BJ (cell line): ENCODE results near the gene FAM174C. TPM values are rescaled to one million over a fixed set of nuclear protein-coding genes. Genes with fewer than 3 reads are reported as not detected.

Source experiments
- CTCF ChIA-PET: fragments of 350-600 bp; formaldehyde crosslinking; extraction: SDS; loops from one replicate; lab custom pipeline; 2021; ENCODE audit warnings: antibody characterized with exemption, inconsistent platforms; lab: Yijun Ruan, JAX
- POLR2A ChIA-PET: fragments of 300-600 bp; sonication (Branson Sonifier 250); formaldehyde crosslinking; extraction: SDS; loops from one replicate; lab custom pipeline; 2021; ENCODE audit warnings: antibody characterized with exemption; lab: Charles Lee
- DNase-seq: peaks from one replicate; pipeline ENCODE4 v3.0.0-alpha.2; 2011; ENCODE audit warnings: low read depth
- H3K27me3 ChIP-seq: 2 replicates; pipeline ENCODE4 v1.6.0; 2011; ENCODE audit warnings: low read length; ENCODE audit not compliant: control insufficient read depth, insufficient read depth
- H3K36me3 ChIP-seq: 2 replicates; pipeline ENCODE4 v1.5.1; 2011; ENCODE audit warnings: low read length; ENCODE audit not compliant: control insufficient read depth, insufficient read depth
- H3K4me3 ChIP-seq: 2 replicates; pipeline ENCODE4 v1.5.1; 2011; ENCODE audit warnings: low read depth, mild to moderate bottlenecking, control low read depth, low read length
- CTCF ChIP-seq: IDR thresholded peaks from 2 replicates; pipeline ENCODE4 v1.5.1; 2011; ENCODE audit warnings: low read depth, mild to moderate bottlenecking, control low read depth, inconsistent platforms, low read length, moderate library complexity; ENCODE audit not compliant: insufficient read depth
- polyA plus RNA-seq: library from polyadenylated mRNA; depleted of rRNA; stranded (reverse); fragments of >200 nt; gene quantifications from 2 replicates; pipeline ENCODE4 v1.2.3, GENCODE V29; 2011

The FAM174C gene
- polyA plus RNA-seq, 1 experiment = 37.5 TPM

GRCh38 chr19:1290703-1291651, 15.6 kb downstream of the FAM174C start:
- CTCF ChIA-PET = interaction anchor here (1.3 kb wide), 2 partner anchors 11 to 47 kb away, joined by 6 read pairs; no protein-coding TSS in a partner anchor
- no peak overlapping the region for H3K4me3 ChIP-seq
- no peaks in the 10 kb centered on the region for H3K36me3 ChIP-seq
- no peak for DNase-seq
- no peak for TF ChIP-seq CTCF
- POLR2A ChIA-PET = no interaction called here
- H3K27me3 ChIP-seq = peaks cover 14% of the 10 kb centered on the region

DNA sequence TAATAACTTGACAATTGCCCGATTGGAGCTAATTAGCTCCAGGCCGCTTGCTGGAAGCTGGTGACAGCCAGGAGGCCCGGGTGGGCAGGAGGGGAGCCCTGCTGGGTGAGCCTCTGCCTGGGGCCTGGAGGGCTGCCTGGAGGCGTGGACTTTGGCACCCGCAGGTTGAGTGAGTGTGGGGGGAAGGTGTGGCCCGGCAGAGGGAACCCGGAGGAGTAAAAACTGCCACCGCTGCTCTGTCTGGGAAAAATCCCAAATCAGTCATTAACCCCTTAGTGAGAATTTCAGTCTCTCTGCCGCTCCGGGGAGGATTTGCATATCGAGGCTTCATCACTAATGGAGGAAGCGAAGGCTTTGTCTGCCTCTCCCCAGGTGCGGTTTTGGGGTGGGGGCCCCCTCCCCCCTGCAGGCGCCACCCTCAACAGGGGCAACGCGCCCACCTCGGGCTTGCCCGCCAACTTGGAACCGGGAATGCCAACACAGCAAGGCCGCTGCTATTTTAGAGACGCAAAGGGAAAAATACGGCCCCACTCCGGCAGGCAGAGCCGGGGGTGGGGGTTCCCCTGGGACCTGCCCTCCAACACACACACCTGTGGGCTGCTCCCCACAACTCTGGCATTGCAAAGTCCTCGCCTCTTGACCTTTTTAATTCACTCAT, 16.6 kb downstream of the FAM174C start:
- H3K4me3 ChIP-seq = no peak overlapping the region
- TF ChIP-seq CTCF = no peak
- H3K27me3 ChIP-seq = peaks cover 10% of the 10 kb centered on the region
- CTCF ChIA-PET = interaction anchor here (1.3 kb wide), 2 partner anchors 12 to 48 kb away, joined by 6 read pairs; no protein-coding TSS in a partner anchor
- POLR2A ChIA-PET = no interaction called here
- H3K36me3 ChIP-seq = no peaks in the 10 kb centered on the region
- no peak for DNase-seq

DNA sequence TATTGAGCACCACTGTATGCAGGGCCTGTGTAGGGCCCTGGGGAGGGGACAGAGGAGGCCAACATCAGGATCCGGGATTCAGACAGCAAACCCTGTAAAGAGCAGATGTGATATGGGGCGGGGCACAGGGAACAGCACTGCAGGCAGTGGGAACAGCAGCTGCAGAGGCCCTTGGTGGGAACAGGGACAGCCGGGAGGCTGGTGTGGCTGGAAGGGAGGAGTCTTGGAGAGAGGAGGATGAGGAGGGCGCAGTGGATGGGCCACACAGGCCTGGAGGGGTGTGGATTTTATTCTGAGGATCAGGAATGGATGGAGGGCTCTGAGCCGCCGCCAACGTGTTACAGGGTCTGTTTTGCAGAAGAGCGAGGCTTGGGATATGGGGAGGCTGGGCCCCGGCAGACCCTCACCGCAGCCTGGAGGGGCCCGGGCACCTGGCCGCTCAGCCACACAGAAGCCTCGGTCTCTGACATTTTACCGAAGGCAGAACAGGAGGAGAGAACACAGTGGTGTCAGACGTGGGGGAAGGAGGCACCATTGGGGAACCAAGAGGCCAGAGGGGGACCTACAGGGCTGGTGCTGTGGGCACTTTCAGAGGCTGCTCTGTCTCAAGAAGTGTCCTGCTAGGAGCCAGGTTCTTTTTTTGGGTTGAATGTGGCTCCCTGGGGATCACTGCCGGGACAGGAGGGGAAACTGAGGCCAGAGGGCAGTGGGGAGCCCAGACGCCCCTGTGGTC, 17.3 kb downstream of the FAM174C start:
- Histone ChIP-seq H3K27me3 (peaks cover 4% of the 10 kb centered on the region), H3K4me3 (no peak overlapping the region), H3K36me3 (no peaks in the 10 kb centered on the region)
- CTCF ChIA-PET = no interaction called here
- POLR2A ChIA-PET = no interaction called here
- DNase-seq = no peak
- TF ChIP-seq CTCF = no peak

- no peak for DNase-seq
- Histone ChIP-seq H3K27me3 (no peaks in the 10 kb centered on the region; the same call in 1 of the 2 replicates), H3K4me3 (no peak overlapping the region), H3K36me3 (no peaks in the 10 kb centered on the region)
- POLR2A ChIA-PET = no interaction called here
- TF ChIP-seq CTCF = no peak
- CTCF ChIA-PET = interaction anchor here (0.7 kb wide), 1 partner anchor 49 kb away, joined by 3 read pairs; no protein-coding TSS in a partner anchor
These were observed 18.7 kb downstream of the FAM174C start for GRCh38 chr19:1293782-1294604.
